ENCODE measurements around the gene B3GLCT.
"Not testable (repeated sequence)": the region's sequence is repeated elsewhere in the genome, so short reads cannot be mapped to it uniquely, and the experiment has no call there.

Gene B3GLCT

GRCh38 chr13:31331068-31331467 lies 131.3 kb downstream of the B3GLCT start:
- H3K4me1 ChIP-seq (ENCODE audit: control insufficient read depth, insufficient read depth, low read length) = no peaks in the 10 kb centered on the region
- no peak overlapping the region for H3K27ac ChIP-seq (ENCODE audit: insufficient read depth, low read depth, low read length, poor library complexity, severe bottlenecking)
- no peaks in the 10 kb centered on the region for H3K27me3 ChIP-seq (ENCODE audit: control insufficient read depth, insufficient read depth, low read length, poor library complexity, severe bottlenecking)
- H3K9me3 ChIP-seq (ENCODE audit: control insufficient read depth, low read length) = no peaks in the 10 kb centered on the region
- no peak overlapping the region for H3K4me3 ChIP-seq (ENCODE audit: insufficient read depth, low read depth, low read length)
- no peaks in the 10 kb centered on the region for H3K36me3 ChIP-seq (ENCODE audit: control insufficient read depth, insufficient read depth, low read length)
- 92 to 96% methylated on average over 3 to 4 of the region's 4 CpGs for WGBS, 2 experiments

GRCh38 chr13:31334547-31334946 lies 134.8 kb downstream of the B3GLCT start:
- Histone ChIP-seq H3K36me3 (ENCODE audit: control insufficient read depth, insufficient read depth, low read length) (no peaks in the 10 kb centered on the region), H3K4me1 (ENCODE audit: control insufficient read depth, insufficient read depth, low read length) (no peaks in the 10 kb centered on the region), H3K9me3 (ENCODE audit: control insufficient read depth, low read length) (no peaks in the 10 kb centered on the region), H3K27me3 (ENCODE audit: control insufficient read depth, insufficient read depth, low read length, poor library complexity, severe bottlenecking) (no peaks in the 10 kb centered on the region), H3K27ac (ENCODE audit: insufficient read depth, low read depth, low read length, poor library complexity, severe bottlenecking) (no peak overlapping the region), H3K4me3 (ENCODE audit: insufficient read depth, low read depth, low read length) (no peak overlapping the region)
- 95 to 96% methylated on average over 1 of the region's 1 CpG for WGBS, 2 experiments

GRCh38 chr13:31334994-31335557 lies 135.3 kb downstream of the B3GLCT start:
- no peak overlapping the region for H3K4me3 ChIP-seq (ENCODE audit: insufficient read depth, low read depth, low read length)
- WGBS, 2 experiments = 88 to 90% methylated on average over 6 of the region's 6 CpGs
- no peaks in the 10 kb centered on the region for H3K27me3 ChIP-seq (ENCODE audit: control insufficient read depth, insufficient read depth, low read length, poor library complexity, severe bottlenecking)
- no peaks in the 10 kb centered on the region for H3K9me3 ChIP-seq (ENCODE audit: control insufficient read depth, low read length)
- H3K4me1 ChIP-seq (ENCODE audit: control insufficient read depth, insufficient read depth, low read length) = no peaks in the 10 kb centered on the region
- no peaks in the 10 kb centered on the region for H3K36me3 ChIP-seq (ENCODE audit: control insufficient read depth, insufficient read depth, low read length)
- H3K27ac ChIP-seq (ENCODE audit: insufficient read depth, low read depth, low read length, poor library complexity, severe bottlenecking) = no peak overlapping the region

- H3K27me3 ChIP-seq (ENCODE audit: control insufficient read depth, insufficient read depth, low read length, poor library complexity, severe bottlenecking); H3K4me3 ChIP-seq (ENCODE audit: insufficient read depth, low read depth, low read length); H3K36me3 ChIP-seq (ENCODE audit: control insufficient read depth, insufficient read depth, low read length); H3K9me3 ChIP-seq (ENCODE audit: control insufficient read depth, low read length); H3K27ac ChIP-seq (ENCODE audit: insufficient read depth, low read depth, low read length, poor library complexity, severe bottlenecking); H3K4me1 ChIP-seq (ENCODE audit: control insufficient read depth, insufficient read depth, low read length): not testable (repeated sequence)
- 94 to 95% methylated on average over 22 of the region's 22 CpGs for WGBS, 2 experiments
Observed at GRCh38 chr13:31339616-31340015, 139.8 kb downstream of the B3GLCT start.

- H3K27ac ChIP-seq (ENCODE audit: insufficient read depth, low read depth, low read length, poor library complexity, severe bottlenecking); H3K36me3 ChIP-seq (ENCODE audit: control insufficient read depth, insufficient read depth, low read length); H3K4me1 ChIP-seq (ENCODE audit: control insufficient read depth, insufficient read depth, low read length); H3K27me3 ChIP-seq (ENCODE audit: control insufficient read depth, insufficient read depth, low read length, poor library complexity, severe bottlenecking); H3K4me3 ChIP-seq (ENCODE audit: insufficient read depth, low read depth, low read length); H3K9me3 ChIP-seq (ENCODE audit: control insufficient read depth, low read length): not testable (repeated sequence)
- 89 to 92% methylated on average over 12 of the region's 12 CpGs for WGBS, 2 experiments
Observed at GRCh38 chr13:31340848-31341247, 141.1 kb downstream of the B3GLCT start.

- Histone ChIP-seq H3K4me1 (ENCODE audit: control insufficient read depth, insufficient read depth, low read length) (no peaks in the 10 kb centered on the region), H3K4me3 (ENCODE audit: insufficient read depth, low read depth, low read length) (no peak overlapping the region), H3K27me3 (ENCODE audit: control insufficient read depth, insufficient read depth, low read length, poor library complexity, severe bottlenecking) (no peaks in the 10 kb centered on the region), H3K27ac (ENCODE audit: insufficient read depth, low read depth, low read length, poor library complexity, severe bottlenecking) (no peak overlapping the region), H3K9me3 (ENCODE audit: control insufficient read depth, low read length) (no peaks in the 10 kb centered on the region), H3K36me3 (ENCODE audit: control insufficient read depth, insufficient read depth, low read length) (no peaks in the 10 kb centered on the region)
- 91 to 96% methylated on average over 2 of the region's 2 CpGs for WGBS, 2 experiments
Observed at GRCh38 chr13:31346891-31347290, 147.1 kb downstream of the B3GLCT start.

- Histone ChIP-seq H3K9me3 (ENCODE audit: control insufficient read depth, low read length) (no peaks in the 10 kb centered on the region), H3K4me1 (ENCODE audit: control insufficient read depth, insufficient read depth, low read length) (no peaks in the 10 kb centered on the region), H3K36me3 (ENCODE audit: control insufficient read depth, insufficient read depth, low read length) (no peaks in the 10 kb centered on the region), H3K27me3 (ENCODE audit: control insufficient read depth, insufficient read depth, low read length, poor library complexity, severe bottlenecking) (no peaks in the 10 kb centered on the region), H3K27ac (ENCODE audit: insufficient read depth, low read depth, low read length, poor library complexity, severe bottlenecking) (no peak overlapping the region), H3K4me3 (ENCODE audit: insufficient read depth, low read depth, low read length) (no peak overlapping the region)
- 94% methylated on average over 4 of the region's 4 CpGs for WGBS, 2 experiments
Observed at GRCh38 chr13:31349156-31349555, 149.4 kb downstream of the B3GLCT start.

GRCh38 chr13:31350560-31350959 lies 150.8 kb downstream of the B3GLCT start:
- H3K9me3 ChIP-seq (ENCODE audit: control insufficient read depth, low read length) = no peaks in the 10 kb centered on the region
- no peak overlapping the region for H3K27ac ChIP-seq (ENCODE audit: insufficient read depth, low read depth, low read length, poor library complexity, severe bottlenecking)
- no peaks in the 10 kb centered on the region for H3K4me1 ChIP-seq (ENCODE audit: control insufficient read depth, insufficient read depth, low read length)
- 75 to 83% methylated on average over 5 of the region's 5 CpGs for WGBS, 2 experiments
- no peaks in the 10 kb centered on the region for H3K27me3 ChIP-seq (ENCODE audit: control insufficient read depth, insufficient read depth, low read length, poor library complexity, severe bottlenecking)
- H3K4me3 ChIP-seq (ENCODE audit: insufficient read depth, low read depth, low read length) = no peak overlapping the region
- no peaks in the 10 kb centered on the region for H3K36me3 ChIP-seq (ENCODE audit: control insufficient read depth, insufficient read depth, low read length)

- Histone ChIP-seq H3K9me3 (ENCODE audit: control insufficient read depth, low read length) (no peaks in the 10 kb centered on the region), H3K4me1 (ENCODE audit: control insufficient read depth, insufficient read depth, low read length) (no peaks in the 10 kb centered on the region), H3K4me3 (ENCODE audit: insufficient read depth, low read depth, low read length) (no peak overlapping the region), H3K27ac (ENCODE audit: insufficient read depth, low read depth, low read length, poor library complexity, severe bottlenecking) (no peak overlapping the region), H3K27me3 (ENCODE audit: control insufficient read depth, insufficient read depth, low read length, poor library complexity, severe bottlenecking) (no peaks in the 10 kb centered on the region), H3K36me3 (ENCODE audit: control insufficient read depth, insufficient read depth, low read length) (no peaks in the 10 kb centered on the region)
- 91 to 92% methylated on average over 2 of the region's 2 CpGs for WGBS, 2 experiments
Observed at GRCh38 chr13:31351376-31351775, 151.6 kb downstream of the B3GLCT start.

GRCh38 chr13:31352467-31352866 lies 152.7 kb downstream of the B3GLCT start:
- Histone ChIP-seq H3K4me1 (ENCODE audit: control insufficient read depth, insufficient read depth, low read length) (no peaks in the 10 kb centered on the region), H3K27ac (ENCODE audit: insufficient read depth, low read depth, low read length, poor library complexity, severe bottlenecking) (no peak overlapping the region), H3K36me3 (ENCODE audit: control insufficient read depth, insufficient read depth, low read length) (no peaks in the 10 kb centered on the region), H3K4me3 (ENCODE audit: insufficient read depth, low read depth, low read length) (no peak overlapping the region), H3K27me3 (ENCODE audit: control insufficient read depth, insufficient read depth, low read length, poor library complexity, severe bottlenecking) (no peaks in the 10 kb centered on the region), H3K9me3 (ENCODE audit: control insufficient read depth, low read length) (no peaks in the 10 kb centered on the region)
- 95 to 96% methylated on average over 24 of the region's 24 CpGs for WGBS, 2 experiments

GRCh38 chr13:31355001-31355400 lies 155.2 kb downstream of the B3GLCT start:
- H3K9me3 ChIP-seq (ENCODE audit: control insufficient read depth, low read length) = no peaks in the 10 kb centered on the region
- H3K4me1 ChIP-seq (ENCODE audit: control insufficient read depth, insufficient read depth, low read length) = no peaks in the 10 kb centered on the region
- no peak overlapping the region for H3K4me3 ChIP-seq (ENCODE audit: insufficient read depth, low read depth, low read length)
- H3K36me3 ChIP-seq (ENCODE audit: control insufficient read depth, insufficient read depth, low read length) = no peaks in the 10 kb centered on the region
- 92 to 97% methylated on average over 1 of the region's 1 CpG for WGBS, 2 experiments
- no peaks in the 10 kb centered on the region for H3K27me3 ChIP-seq (ENCODE audit: control insufficient read depth, insufficient read depth, low read length, poor library complexity, severe bottlenecking)
- H3K27ac ChIP-seq (ENCODE audit: insufficient read depth, low read depth, low read length, poor library complexity, severe bottlenecking) = no peak overlapping the region

All from ectodermal cell (in vitro differentiated cells).